Activated naive CD4-positive, alpha-beta T cell treated with anti-CD3 and anti-CD28 coated beads, Interleukin-2, amount 50 U/mL, for 24 hours (primary cell): ENCODE data around the gene ZNF79.

Experiments
- H3K27ac Mint-ChIP-seq: one replicate; pipeline ENCODE4 v1.8.0; 2021; ENCODE audit warnings: mild to moderate bottlenecking, mixed read lengths
- H3K27me3 Mint-ChIP-seq: one replicate; pipeline ENCODE4 v1.8.0; 2021; ENCODE audit warnings: mixed read lengths
- H3K36me3 Mint-ChIP-seq: one replicate; pipeline ENCODE4 v1.8.0; 2021; ENCODE audit warnings: mixed read lengths
- H3K4me1 Mint-ChIP-seq: one replicate; pipeline ENCODE4 v1.8.0; 2021; ENCODE audit warnings: mixed read lengths
- H3K4me3 Mint-ChIP-seq: one replicate; pipeline ENCODE4 v1.8.0; 2021; ENCODE audit warnings: mild to moderate bottlenecking, mixed read lengths
- H3K9me3 Mint-ChIP-seq: one replicate; pipeline ENCODE4 v1.8.0; 2021; ENCODE audit warnings: mixed read lengths

ZNF79 gene

DNA sequence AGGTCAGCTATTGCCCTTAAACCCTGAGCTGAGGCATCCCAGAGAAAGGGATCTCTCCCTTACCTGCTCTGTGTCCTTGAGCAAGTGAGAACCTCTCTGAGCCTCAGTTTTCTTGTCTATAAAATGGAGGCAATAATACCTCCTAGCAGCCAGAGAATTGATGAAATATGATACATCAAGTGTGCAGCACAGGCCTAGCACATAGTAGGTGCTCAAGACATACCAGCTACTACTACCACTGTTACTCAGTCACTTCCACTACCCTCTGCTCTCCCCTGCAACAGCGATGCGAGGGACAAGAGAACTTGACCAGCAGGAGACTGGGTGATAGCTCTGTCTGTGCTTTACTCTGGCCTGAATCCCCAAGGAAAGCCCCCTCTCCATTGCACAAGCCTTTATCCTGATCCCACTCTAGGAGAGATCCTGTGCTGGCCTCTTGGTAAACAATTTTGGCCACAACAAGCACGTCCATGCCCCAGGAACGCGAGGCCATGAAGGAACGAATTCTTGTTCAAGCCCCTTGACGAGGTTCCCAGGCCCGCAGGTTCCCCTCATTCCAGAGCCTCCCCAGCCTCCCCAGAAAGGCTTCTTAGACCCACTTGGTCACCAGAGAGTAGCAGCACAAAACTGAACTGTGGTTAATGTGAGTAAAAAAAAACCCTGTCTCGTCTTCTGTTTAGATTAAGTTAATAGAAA, 66.5 kb downstream of the ZNF79 start:
- H3K4me3 Mint-ChIP-seq: no peak overlapping the region
- no peaks in the 10 kb centered on the region for H3K4me1 Mint-ChIP-seq
- H3K27me3 Mint-ChIP-seq: no peaks in the 10 kb centered on the region
- H3K36me3 Mint-ChIP-seq: peaks cover 5% of the 10 kb centered on the region
- H3K9me3 Mint-ChIP-seq: no peaks in the 10 kb centered on the region
- no peak overlapping the region for H3K27ac Mint-ChIP-seq

DNA sequence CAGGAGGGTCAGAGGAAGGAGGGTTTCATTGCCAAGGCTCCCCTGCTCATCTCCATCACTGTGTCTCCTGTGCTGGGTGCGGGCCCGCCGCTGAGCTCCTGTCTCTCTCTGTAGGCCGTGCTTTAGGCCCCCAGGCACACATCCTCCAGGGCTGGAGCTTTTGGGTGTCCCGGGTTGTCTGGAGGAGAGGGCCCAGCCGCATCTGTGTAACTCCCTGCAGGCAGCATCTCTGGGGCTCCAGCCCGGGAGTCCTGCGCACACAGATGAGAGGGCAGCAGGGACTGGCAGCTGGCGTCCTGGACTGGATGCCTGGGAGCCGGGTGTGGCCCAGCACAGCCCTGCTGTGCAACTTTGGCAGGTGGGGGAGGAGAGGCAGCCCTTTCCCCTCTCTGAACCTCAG, 67.3 kb downstream of the ZNF79 start:
- Mint-ChIP-seq H3K9me3 (no peaks in the 10 kb centered on the region), H3K4me3 (no peak overlapping the region), H3K4me1 (no peaks in the 10 kb centered on the region), H3K27me3 (no peaks in the 10 kb centered on the region), H3K36me3 (peaks cover 9% of the 10 kb centered on the region), H3K27ac (no peak overlapping the region)

DNA sequence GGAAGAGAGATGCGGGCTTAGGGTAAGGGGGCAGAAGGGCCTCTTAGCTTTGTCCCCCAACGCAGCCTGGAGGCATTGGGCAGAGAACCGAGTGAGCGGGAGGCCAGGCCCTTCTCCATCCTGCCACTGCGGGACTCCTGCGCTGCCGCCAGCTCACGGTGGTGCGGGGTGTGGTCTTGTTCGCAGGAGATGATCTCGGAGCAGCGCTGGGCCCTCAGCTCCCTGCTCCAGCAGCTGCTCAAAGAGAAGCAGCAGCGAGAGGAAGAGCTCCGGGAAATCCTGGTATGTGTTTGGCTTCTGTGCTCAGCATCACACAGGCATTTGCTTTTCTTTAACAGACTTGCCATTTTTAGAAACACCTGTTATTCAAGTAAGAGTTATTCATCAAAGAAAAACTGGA, 68.4 kb downstream of the ZNF79 start:
- Mint-ChIP-seq H3K4me3 (no peak overlapping the region), H3K27me3 (no peaks in the 10 kb centered on the region), H3K4me1 (no peaks in the 10 kb centered on the region), H3K36me3 (peaks cover 8% of the 10 kb centered on the region), H3K9me3 (no peaks in the 10 kb centered on the region), H3K27ac (no peak overlapping the region)

DNA sequence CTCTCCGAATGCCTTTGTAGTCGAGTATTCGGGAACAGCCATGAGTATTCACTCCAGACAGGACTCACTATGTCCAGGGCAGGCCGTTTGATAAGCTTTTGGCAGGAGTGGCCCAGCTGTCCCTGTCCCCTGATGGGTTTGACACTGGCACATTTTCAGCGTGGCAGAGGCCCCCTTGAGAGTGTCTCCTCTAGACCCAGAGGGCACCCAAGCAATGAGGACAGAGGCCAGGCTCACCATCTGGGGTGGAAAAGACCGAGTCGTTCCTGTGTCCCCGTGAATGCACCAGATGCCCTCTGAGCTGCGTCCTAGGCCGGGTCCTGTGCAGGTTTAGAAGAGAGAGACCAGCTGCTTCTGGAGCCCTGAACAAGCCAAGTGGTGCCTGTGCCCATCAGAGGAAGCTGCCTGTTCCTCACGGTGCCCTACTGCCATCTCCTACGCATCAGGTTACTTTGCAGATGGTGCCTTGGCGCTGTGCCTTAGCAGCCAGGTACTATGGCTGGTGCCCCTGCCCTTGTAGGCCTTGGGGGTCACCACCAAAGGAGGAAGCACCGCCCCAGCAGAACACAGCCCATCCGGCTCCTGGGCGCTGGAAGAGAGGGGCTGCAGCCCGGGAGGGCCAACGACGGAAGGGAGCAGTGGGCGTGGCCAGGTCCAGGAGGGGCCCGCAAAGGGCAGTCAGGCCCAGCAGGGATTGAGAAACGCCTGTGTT, 69.6 kb downstream of the ZNF79 start:
- no peak overlapping the region for H3K4me3 Mint-ChIP-seq
- no peaks in the 10 kb centered on the region for H3K27me3 Mint-ChIP-seq
- peaks cover 8% of the 10 kb centered on the region for H3K36me3 Mint-ChIP-seq
- H3K4me1 Mint-ChIP-seq: no peaks in the 10 kb centered on the region
- H3K9me3 Mint-ChIP-seq: no peaks in the 10 kb centered on the region
- no peak overlapping the region for H3K27ac Mint-ChIP-seq

DNA sequence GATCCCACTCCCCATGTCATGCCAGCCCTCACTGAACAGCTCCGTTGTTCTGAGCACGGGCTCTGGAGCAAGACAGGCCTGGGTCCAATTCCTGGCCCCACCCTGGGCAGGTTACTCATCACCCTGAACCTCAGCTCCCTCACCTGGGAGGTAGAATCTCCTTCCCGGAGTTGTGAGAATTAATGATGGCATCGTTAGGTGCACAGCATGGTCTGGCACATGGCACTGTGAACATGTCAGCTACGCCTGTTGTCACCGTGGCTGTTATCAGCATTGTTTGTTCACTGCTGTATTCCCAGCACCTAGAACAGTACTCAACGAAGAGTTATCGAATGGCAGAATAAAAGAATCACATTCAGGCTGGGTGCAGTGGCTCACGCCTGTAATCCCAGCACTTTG, 70.1 kb downstream of the ZNF79 start:
- no peak overlapping the region for H3K4me3 Mint-ChIP-seq
- no peak overlapping the region for H3K27ac Mint-ChIP-seq
- H3K4me1 Mint-ChIP-seq: no peaks in the 10 kb centered on the region
- no peaks in the 10 kb centered on the region for H3K9me3 Mint-ChIP-seq
- no peaks in the 10 kb centered on the region for H3K27me3 Mint-ChIP-seq
- peaks cover 7% of the 10 kb centered on the region for H3K36me3 Mint-ChIP-seq
